KOPT-K1 (cell line): ENCODE measurements around the gene NPHP4.

Source experiments
- H3K27ac ChIP-seq: fragments of 200-600 bp; sonication (generic); 2 replicates; pipeline ENCODE4 v1.5.1; 2016; ENCODE audit warnings: antibody characterized with exemption, mild to moderate bottlenecking, low read depth, low read length; ENCODE audit not compliant: poor library complexity, severe bottlenecking
- H3K36me3 ChIP-seq: fragments of 200-600 bp; sonication (generic); 2 replicates; pipeline ENCODE4 v1.5.1; 2017; ENCODE audit warnings: antibody characterized with exemption, mild to moderate bottlenecking, low read length, moderate library complexity; ENCODE audit not compliant: insufficient read depth
- H3K9me3 ChIP-seq: fragments of 200-600 bp; sonication (generic); 2 replicates; pipeline ENCODE4 v1.5.1; 2017; ENCODE audit warnings: antibody characterized with exemption, low read length, mild to moderate bottlenecking; ENCODE audit not compliant: insufficient read depth, poor library complexity, severe bottlenecking

NPHP4 gene

GRCh38 chr1:5992026-5992813 is at the start of gene NPHP4:
Gene NPHP4 (minus strand): TSS chr1:5992425. CDS start chr1:5986289, 6,136 bp downstream.
- Histone ChIP-seq H3K36me3 (no peaks in the 10 kb centered on the region), H3K9me3 (no peaks in the 10 kb centered on the region), H3K27ac (peak within 1 kb of the TSS; percentile 64)

DNA sequence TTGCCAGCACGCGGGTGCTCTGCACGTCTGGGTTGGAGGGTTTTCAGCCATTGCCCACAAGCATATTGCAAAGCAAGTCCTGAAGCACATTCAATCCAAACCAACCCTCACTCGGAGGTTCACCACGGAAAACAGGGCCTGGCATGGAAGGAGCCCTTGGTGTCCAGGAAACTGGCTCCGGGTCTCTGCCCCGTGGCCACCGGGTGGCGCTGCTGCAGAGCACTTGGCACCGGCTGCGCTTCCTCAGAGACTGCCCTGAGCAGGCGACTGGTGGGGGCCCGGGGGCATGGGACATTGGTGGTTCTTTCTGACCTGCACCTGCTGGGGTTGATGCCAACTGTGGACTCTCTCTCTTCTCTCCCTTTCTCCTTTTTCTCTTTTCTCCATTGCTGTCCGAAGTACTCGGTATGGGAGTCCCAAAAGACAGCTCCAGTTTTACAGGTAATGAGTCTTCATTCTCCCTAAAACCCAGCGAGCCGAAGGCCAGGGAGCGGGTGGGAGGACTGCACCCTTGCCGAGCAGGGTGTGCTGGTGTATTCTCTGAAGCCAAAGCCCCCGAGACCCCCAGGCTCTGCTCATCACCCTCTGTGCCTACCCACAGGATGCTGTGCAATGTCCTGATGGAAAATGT is 49.3 kb upstream of the NPHP4 start:
- no peak overlapping the region for H3K27ac ChIP-seq
- peaks cover 98% of the 10 kb centered on the region for H3K36me3 ChIP-seq
- no peaks in the 10 kb centered on the region for H3K9me3 ChIP-seq

DNA sequence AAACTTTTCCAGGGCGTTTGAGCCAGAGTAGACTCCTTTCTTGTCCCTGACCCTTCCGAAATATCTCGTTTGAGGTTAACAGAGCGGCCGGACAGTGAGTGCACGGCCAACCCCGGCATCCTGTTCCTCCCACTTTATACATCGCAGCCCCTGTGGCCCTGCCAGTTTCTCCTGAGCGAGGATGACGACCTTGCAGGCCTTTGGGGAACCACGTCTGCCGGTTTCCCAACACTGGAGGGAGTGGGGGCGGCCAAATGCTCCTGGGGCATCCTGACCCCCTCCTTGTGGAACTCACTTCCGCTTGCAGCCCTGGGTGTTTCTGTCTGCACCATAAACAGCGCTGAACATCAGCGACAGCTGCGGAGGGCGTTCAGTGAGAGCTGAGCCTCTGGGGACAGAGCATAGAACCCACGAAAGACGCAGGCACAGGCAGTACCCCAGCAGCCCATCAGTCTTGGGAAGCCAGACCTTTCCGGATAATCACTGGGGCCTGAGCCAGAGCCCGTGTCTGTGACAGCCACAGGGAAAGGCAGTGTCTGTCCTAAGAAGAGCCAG is 48.7 kb upstream of the NPHP4 start:
- no peak overlapping the region for H3K27ac ChIP-seq
- H3K36me3 ChIP-seq: peaks cover 98% of the 10 kb centered on the region
- H3K9me3 ChIP-seq: no peaks in the 10 kb centered on the region

- no peak overlapping the region for H3K27ac ChIP-seq
- H3K36me3 ChIP-seq: peaks cover 98% of the 10 kb centered on the region
- H3K9me3 ChIP-seq: no peaks in the 10 kb centered on the region
Measured at GRCh38 chr1:6040444-6040843, 48.2 kb upstream of the NPHP4 start.

DNA sequence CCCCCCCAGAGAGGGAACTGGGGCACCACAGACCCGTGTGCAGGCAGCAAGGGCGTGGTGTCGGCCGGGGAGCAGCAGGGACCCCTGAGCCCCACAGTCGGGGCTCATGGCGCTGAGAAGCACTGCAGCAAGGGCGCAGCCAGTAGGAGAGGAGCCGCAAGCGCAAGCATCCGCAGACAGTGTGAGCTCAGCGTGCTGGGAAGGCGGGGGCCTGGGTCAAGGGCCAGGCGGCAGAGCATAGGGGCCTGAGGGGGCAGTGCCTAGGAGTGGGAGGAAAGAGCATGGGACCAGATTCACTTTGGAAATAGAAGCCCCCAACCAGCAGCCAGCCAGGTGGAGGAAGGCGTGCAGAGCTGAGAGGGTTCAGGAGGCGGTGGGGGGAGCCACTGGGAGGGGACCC is 46.8 kb upstream of the NPHP4 start:
- H3K27ac ChIP-seq: no peak overlapping the region
- H3K9me3 ChIP-seq: no peaks in the 10 kb centered on the region
- peaks cover 98% of the 10 kb centered on the region for H3K36me3 ChIP-seq

DNA sequence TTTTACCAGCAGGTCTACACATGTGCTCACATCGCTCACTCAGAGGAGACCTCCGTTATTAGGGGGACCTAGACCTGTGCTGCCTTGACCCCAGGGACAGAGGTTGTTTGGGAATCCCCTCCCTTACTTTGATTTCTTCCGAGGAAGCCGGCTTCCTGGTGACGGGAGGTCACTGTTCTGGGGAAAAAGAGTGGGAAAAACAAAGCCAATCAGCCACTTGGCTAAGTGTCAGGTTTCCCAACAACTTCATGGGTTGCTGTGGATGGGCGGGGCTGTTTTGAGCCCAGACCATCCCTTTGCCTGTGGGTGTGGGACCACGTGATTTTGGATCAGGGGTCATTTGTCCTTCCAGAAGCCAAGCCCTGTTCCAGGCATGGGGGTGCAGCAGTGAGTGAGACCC is 46.4 kb upstream of the NPHP4 start:
- Histone ChIP-seq H3K27ac (no peak overlapping the region), H3K9me3 (no peaks in the 10 kb centered on the region), H3K36me3 (peaks cover 98% of the 10 kb centered on the region)

- no peaks in the 10 kb centered on the region for H3K9me3 ChIP-seq
- no peak overlapping the region for H3K27ac ChIP-seq
- H3K36me3 ChIP-seq: peaks cover 96% of the 10 kb centered on the region
Measured at GRCh38 chr1:6037338-6037762, 45.1 kb upstream of the NPHP4 start.

DNA sequence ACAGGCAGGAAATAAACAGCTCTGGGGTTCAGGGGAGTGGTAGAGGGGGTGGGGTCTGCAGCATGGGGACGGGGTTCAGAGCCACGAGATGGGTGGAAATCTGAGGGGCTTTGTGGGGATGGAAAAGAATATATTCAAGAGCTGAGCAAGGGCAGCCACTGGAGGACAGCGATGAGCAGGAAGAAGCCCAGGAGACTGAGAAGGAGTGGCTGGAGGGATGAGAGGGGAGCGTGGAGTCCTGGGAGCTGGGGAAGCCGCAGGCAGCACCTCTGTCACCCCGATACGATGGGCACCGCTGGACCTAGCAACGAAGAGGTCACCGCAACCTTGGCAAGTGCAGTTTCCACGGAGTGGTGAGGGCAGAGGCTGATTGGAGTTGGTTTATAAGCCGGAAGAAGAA is 43.5 kb upstream of the NPHP4 start:
- Histone ChIP-seq H3K9me3 (no peaks in the 10 kb centered on the region), H3K27ac (no peak overlapping the region), H3K36me3 (peaks cover 95% of the 10 kb centered on the region)

DNA sequence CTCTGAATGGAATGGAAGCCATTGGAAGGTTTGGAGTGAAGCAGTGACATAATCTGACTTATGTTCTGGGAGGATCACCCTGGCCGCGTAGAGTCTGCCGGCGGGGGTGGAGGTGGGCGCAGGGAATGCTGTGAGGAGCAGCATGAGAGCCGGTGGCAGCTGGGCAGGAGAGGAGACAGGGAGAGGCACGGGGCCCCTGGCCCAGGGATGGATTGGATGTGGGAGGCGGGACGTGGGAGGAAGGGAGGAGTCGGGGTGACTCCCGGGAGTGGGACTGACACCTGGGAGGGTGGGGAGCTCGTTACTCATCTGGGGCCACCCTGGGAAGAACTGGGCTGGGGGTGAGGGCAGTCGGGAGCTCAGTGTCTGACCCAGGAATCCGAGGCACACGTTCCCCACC is 43.1 kb upstream of the NPHP4 start:
- no peaks in the 10 kb centered on the region for H3K9me3 ChIP-seq
- H3K27ac ChIP-seq: no peak overlapping the region
- H3K36me3 ChIP-seq: peaks cover 95% of the 10 kb centered on the region

DNA sequence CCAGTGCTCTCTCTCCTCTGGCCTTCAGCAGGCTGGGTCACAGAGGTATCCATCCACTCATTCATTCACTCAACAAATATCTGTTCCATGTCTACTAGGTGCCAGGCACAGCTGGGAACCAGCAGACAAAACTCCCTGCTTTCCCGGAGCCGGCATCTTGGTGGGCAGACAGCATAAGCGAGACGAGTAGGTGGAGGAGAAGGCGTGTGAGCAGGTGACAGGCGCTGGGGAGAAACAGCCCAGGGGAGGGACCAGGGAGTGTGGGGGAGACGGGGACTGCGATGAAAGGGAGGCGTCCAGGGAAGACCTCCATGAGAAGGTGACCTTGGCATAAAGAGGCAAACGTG is 42.5 kb upstream of the NPHP4 start:
- peaks cover 95% of the 10 kb centered on the region for H3K36me3 ChIP-seq
- H3K27ac ChIP-seq: no peak overlapping the region
- H3K9me3 ChIP-seq: no peaks in the 10 kb centered on the region

DNA sequence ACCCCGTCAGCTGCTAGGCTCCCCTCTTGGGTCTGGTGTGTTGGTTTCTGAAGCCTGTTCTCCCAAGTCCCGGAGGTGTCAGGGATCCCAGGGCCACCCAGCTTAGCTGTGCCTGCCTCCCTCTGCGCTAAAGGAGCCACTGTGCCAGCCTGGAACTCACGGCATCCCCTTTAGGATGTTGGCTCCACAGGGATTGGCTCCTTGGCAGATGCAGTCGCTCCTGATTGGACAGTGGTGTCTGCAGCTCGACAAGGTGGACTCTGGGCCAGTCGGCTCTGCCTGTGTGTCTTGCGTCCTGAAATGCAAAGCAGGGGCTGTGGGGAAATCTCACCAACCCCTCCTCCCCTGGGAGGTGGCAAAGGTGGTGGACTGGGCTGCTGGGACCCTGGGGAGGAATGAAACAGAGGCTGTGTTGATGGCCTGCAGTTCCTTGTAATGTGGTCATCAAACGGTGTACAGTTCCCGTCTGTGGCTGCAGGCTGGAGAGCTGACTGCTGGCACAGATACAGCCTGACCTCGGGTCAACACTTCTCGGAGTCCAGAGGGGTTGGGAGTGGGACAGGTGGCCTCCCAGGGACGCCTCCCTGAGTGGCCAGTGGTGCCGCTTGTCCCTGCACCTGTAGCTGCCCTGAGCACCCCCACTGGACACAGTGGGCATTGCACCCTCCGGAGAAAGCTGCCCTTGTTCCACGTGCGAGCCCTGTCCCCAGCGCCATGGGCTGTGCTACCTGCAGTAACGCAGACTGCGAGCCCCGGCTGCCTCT is 41.9 kb upstream of the NPHP4 start:
- Histone ChIP-seq H3K27ac (no peak overlapping the region), H3K36me3 (peaks cover 95% of the 10 kb centered on the region), H3K9me3 (no peaks in the 10 kb centered on the region)

- no peak overlapping the region for H3K27ac ChIP-seq
Measured at GRCh38 chr1:6033124-6033523, 40.9 kb upstream of the NPHP4 start.

GRCh38 chr1:6030547-6031261 is 38.5 kb upstream of the NPHP4 start:
- H3K27ac ChIP-seq: no peak overlapping the region
- no peaks in the 10 kb centered on the region for H3K9me3 ChIP-seq
- peaks cover 69% of the 10 kb centered on the region for H3K36me3 ChIP-seq

More at GRCh38 chr1:6033124-6033523, 40.9 kb upstream of the NPHP4 start:
- H3K36me3 ChIP-seq: peaks cover 92% of the 10 kb centered on the region
- H3K9me3 ChIP-seq: no peaks in the 10 kb centered on the region

DNA sequence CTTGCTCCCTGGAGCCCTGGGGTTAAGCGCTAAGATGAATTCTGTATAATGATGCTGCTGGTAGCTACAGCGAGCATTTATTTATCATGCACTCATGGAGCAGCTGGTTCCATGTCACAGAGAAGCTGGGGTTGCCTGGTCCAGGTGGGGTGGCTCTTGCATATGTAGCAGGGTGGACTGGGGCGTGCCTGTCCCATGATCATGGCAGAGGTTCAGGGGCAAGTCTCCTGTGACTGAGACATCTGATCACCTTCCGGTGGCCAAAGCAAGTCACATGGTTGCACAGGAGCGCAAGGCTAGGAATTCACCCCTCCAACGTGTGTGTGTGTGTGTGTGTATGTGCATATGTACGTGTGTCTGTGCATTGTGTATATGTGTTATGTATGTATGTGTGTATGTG is 37.9 kb upstream of the NPHP4 start:
- Histone ChIP-seq H3K9me3 (no peaks in the 10 kb centered on the region), H3K27ac (no peak overlapping the region), H3K36me3 (peaks cover 64% of the 10 kb centered on the region)

GRCh38 chr1:6029351-6029750 is 37.1 kb upstream of the NPHP4 start:
- peaks cover 56% of the 10 kb centered on the region for H3K36me3 ChIP-seq
- H3K27ac ChIP-seq: peak overlapping the region; percentile 6

More at GRCh38 chr1:6029351-6029750, 37.1 kb upstream of the NPHP4 start:
- H3K9me3 ChIP-seq: no peaks in the 10 kb centered on the region
